H1 (cell line): Measurements from ENCODE around the gene TEX28. TPM values are rescaled to one million over a fixed set of nuclear protein-coding genes. Genes with fewer than 3 reads are reported as not detected.

ENCODE experiments used
- CTCF ChIA-PET: fragments of 300-600 bp; sonication (Branson Sonifier 250); formaldehyde crosslinking; loops from one replicate; lab custom pipeline; 2021; ENCODE audit not compliant: partially characterized antibody; lab: Charles Lee
- POLR2A ChIA-PET: fragments of 300-600 bp; sonication (Branson Sonifier 250); formaldehyde crosslinking; loops from one replicate; lab custom pipeline; 2021; ENCODE audit warnings: inconsistent platforms; ENCODE audit not compliant: partially characterized antibody; lab: Charles Lee
- DNase-seq, 2 experiments: peaks; one replicate each; pipeline versions ENCODE4 v3.0.0 to v3.0.0-alpha.2; 2010 to 2022; ENCODE audit warnings: low spot score in 2 of 2, low read depth in 1 of 2, mixed read lengths in 1 of 2
- FAIRE-seq: peaks from 2 replicates; lab custom pipeline; 2011; peaks lifted over from hg19 to GRCh38; lab: Jason Lieb, UNC
- H2AFZ ChIP-seq: 2 replicates; pipeline ENCODE4 v1.8.1; 2012; ENCODE audit warnings: low read length, inconsistent platforms
- H2AK5ac ChIP-seq: 2 replicates; pipeline ENCODE4 v1.6.1; 2013; ENCODE audit warnings: low read depth, low read length
- H2BK120ac ChIP-seq: replicated peaks from 2 replicates; pipeline ENCODE3; 2013; ENCODE audit warnings: low read depth, low read length, inconsistent platforms
- H2BK12ac ChIP-seq: 2 replicates; pipeline ENCODE4 v1.6.1; 2013; ENCODE audit warnings: low read depth, low read length
- H2BK15ac ChIP-seq: 2 replicates; pipeline ENCODE4 v1.6.1; 2013; ENCODE audit warnings: low read length
- H2BK20ac ChIP-seq: 2 replicates; pipeline ENCODE4 v1.6.1; 2013; ENCODE audit warnings: low read length
- H2BK5ac ChIP-seq: 2 replicates; pipeline ENCODE4 v1.6.1; 2013; ENCODE audit warnings: low read depth, low read length
- H3K14ac ChIP-seq: 2 replicates; pipeline ENCODE4 v1.6.1; 2013; ENCODE audit warnings: inconsistent platforms; ENCODE audit not compliant: insufficient read length
- H3K18ac ChIP-seq: 2 replicates; pipeline ENCODE4 v1.6.1; 2013; ENCODE audit warnings: low read length; ENCODE audit errors: extremely low read depth
- H3K23ac ChIP-seq: 2 replicates; pipeline ENCODE4 v1.6.1; 2013; ENCODE audit warnings: inconsistent platforms; ENCODE audit not compliant: insufficient read length
- H3K23me2 ChIP-seq: 2 replicates; pipeline ENCODE4 v1.6.1; 2013; ENCODE audit warnings: low read depth, low read length
- H3K27ac ChIP-seq: 2 replicates; pipeline ENCODE4 v1.6.1; 2011; ENCODE audit warnings: low read depth, low read length, inconsistent platforms
- H3K27me3 ChIP-seq, 4 experiments: replicated peaks in 1 of 4; 1 replicate in 1 of 4; 2 replicates in 3 of 4; pipeline versions ENCODE4 v1.6.1 to v1.8.1; 2011 to 2013; ENCODE audit warnings: low read length in 3 of 4, mild to moderate bottlenecking in 3 of 4, inconsistent platforms in 2 of 4, mixed read lengths in 2 of 4, moderate library complexity in 1 of 4; ENCODE audit not compliant: control insufficient read depth in 3 of 4, insufficient read depth in 3 of 4; ENCODE audit errors: extremely low read depth in 1 of 4
- H3K36me3 ChIP-seq, 4 experiments: 2 replicates each; pipeline versions ENCODE4 v1.6.1 to v1.8.1; 2011 to 2013; ENCODE audit warnings: mild to moderate bottlenecking in 4 of 4, low read length in 3 of 4, moderate library complexity in 2 of 4, control low read depth in 1 of 4, inconsistent platforms in 1 of 4; ENCODE audit not compliant: insufficient read depth in 4 of 4, control insufficient read depth in 2 of 4
- H3K4ac ChIP-seq: replicated peaks from 2 replicates; pipeline ENCODE3; 2013; ENCODE audit warnings: low read length, low read depth, mixed read lengths, inconsistent platforms; ENCODE audit not compliant: insufficient read length
- H3K4me1 ChIP-seq, 4 experiments: replicated peaks in 1 of 4; 1 replicate in 1 of 4; 2 replicates in 3 of 4; pipeline versions ENCODE4 v1.6.1 to v1.8.1; 2011 to 2013; ENCODE audit warnings: low read length in 3 of 4, inconsistent platforms in 2 of 4, mixed read lengths in 1 of 4; ENCODE audit not compliant: insufficient read depth in 4 of 4, control insufficient read depth in 3 of 4
- H3K4me2 ChIP-seq, 2 experiments: 2 replicates each; pipeline versions ENCODE4 v1.6.1 to v1.8.1; 2011 to 2013; ENCODE audit warnings: low read depth in 2 of 2, low read length in 2 of 2, control low read depth in 1 of 2, inconsistent platforms in 1 of 2, mild to moderate bottlenecking in 1 of 2; ENCODE audit not compliant: insufficient read depth in 1 of 2
- H3K4me3 ChIP-seq, 4 experiments: fragments of 200-600, 300-600 bp in 1 of 4; sonication (generic), shearing (Covaris generic), sonication (Bioruptor Twin) in 1 of 4; 2 replicates each; pipeline versions ENCODE4 v1.5.1 to v1.8.1; 2011 to 2016; ENCODE audit warnings: low read length in 4 of 4, low read depth in 3 of 4, control low read depth in 2 of 4, inconsistent platforms in 2 of 4, mild to moderate bottlenecking in 2 of 4, mixed read lengths in 1 of 4, moderate library complexity in 1 of 4; ENCODE audit not compliant: insufficient read depth in 2 of 4; ENCODE audit errors: extremely low read depth in 1 of 4
- H3K56ac ChIP-seq: replicated peaks from 2 replicates; pipeline ENCODE3; 2013; ENCODE audit warnings: low read depth, mild to moderate bottlenecking, mixed read lengths, low read length, inconsistent platforms; ENCODE audit not compliant: insufficient read length
- H3K79me1 ChIP-seq: 2 replicates; pipeline ENCODE4 v1.6.1; 2013; ENCODE audit warnings: low read depth, low read length, control low read depth
- H3K79me2 ChIP-seq, 2 experiments: 2 replicates each; pipeline versions ENCODE4 v1.6.1 to v1.8.1; 2012 to 2013; ENCODE audit warnings: low read length in 2 of 2, mild to moderate bottlenecking in 2 of 2, inconsistent platforms in 1 of 2; ENCODE audit not compliant: insufficient read depth in 2 of 2, control insufficient read depth in 1 of 2
- H3K9ac ChIP-seq, 4 experiments: replicated peaks in 1 of 4; 1 replicate in 1 of 4; 2 replicates in 3 of 4; pipeline versions ENCODE4 v1.6.1 to v1.8.1; 2011 to 2013; ENCODE audit warnings: low read depth in 3 of 4, low read length in 3 of 4, control low read depth in 2 of 4, mild to moderate bottlenecking in 2 of 4, moderate library complexity in 2 of 4, inconsistent platforms in 1 of 4; ENCODE audit errors: extremely low read depth in 1 of 4
- H3K9me3 ChIP-seq, 2 experiments: 2 replicates each; pipeline versions ENCODE4 v1.6.1 to v1.8.1; 2012 to 2013; ENCODE audit warnings: mild to moderate bottlenecking in 2 of 2, moderate library complexity in 2 of 2, control low read depth in 1 of 2, inconsistent platforms in 1 of 2, low read depth in 1 of 2, low read length in 1 of 2, mixed read lengths in 1 of 2; ENCODE audit not compliant: insufficient read depth in 2 of 2
- H4K20me1 ChIP-seq, 2 experiments: replicated peaks in 1 of 2; 2 replicates each; pipeline versions ENCODE3 to v1.8.1; 2011 to 2013; ENCODE audit warnings: inconsistent platforms in 2 of 2, low read length in 2 of 2, mild to moderate bottlenecking in 1 of 2; ENCODE audit not compliant: insufficient read depth in 2 of 2, control insufficient read depth in 1 of 2
- H4K5ac ChIP-seq: 2 replicates; pipeline ENCODE4 v1.6.1; 2013; ENCODE audit warnings: low read length, low read depth, mixed read lengths, inconsistent platforms; ENCODE audit not compliant: insufficient read length
- H4K8ac ChIP-seq: 2 replicates; pipeline ENCODE4 v1.8.0; 2013; ENCODE audit warnings: mild to moderate bottlenecking, moderate library complexity, low read length, inconsistent platforms; ENCODE audit not compliant: insufficient read depth; ENCODE audit errors: extremely low read depth
- H4K91ac ChIP-seq: replicated peaks from 2 replicates; pipeline ENCODE3; 2013; ENCODE audit warnings: low read length, mixed read lengths, inconsistent platforms; ENCODE audit not compliant: insufficient read length
- KDM4A ChIP-seq: IDR thresholded peaks from one replicate; pipeline ENCODE4 v1.7.1; 2012; ENCODE audit warnings: low read depth, mild to moderate bottlenecking, moderate library complexity, low read length, inconsistent platforms; ENCODE audit not compliant: severe bottlenecking
- WGBS, 2 experiments: shearing (Covaris generic) in 1 of 2; methylation state at CpG; one replicate each; pipeline versions ENCODE4 v1.1.6 to v1.1.7; 2013 to 2015; ENCODE audit warnings: low lambda C conversion rate in 2 of 2, mixed read lengths in 2 of 2, inconsistent platforms in 1 of 2, low coverage in 1 of 2, missing lambda C conversion rate in 1 of 2; ENCODE audit not compliant: insufficient replicate concordance in 2 of 2, insufficient coverage in 1 of 2, insufficient read length in 1 of 2; ENCODE audit errors: extremely low coverage in 1 of 2, missing lambda C conversion rate in 1 of 2; 5-methylcytosine and 5-hydroxymethylcytosine counted together
- polyA plus RNA-seq, 7 experiments: library from polyadenylated mRNA; depleted of rRNA in 3 of 7; stranded (reverse) in 5 of 7; unstranded in 2 of 7; fragments of >200 nt in 5 of 7; fragments of 200-250 nt in 2 of 7; gene quantifications; 1 replicate in 5 of 7; 2 replicates in 1 of 7; 4 replicates in 1 of 7; pipeline versions ENCODE4 v1.2.1 to v1.2.3, GENCODE V29; 2011 to 2013; ENCODE audit warnings: missing spikeins in 2 of 7, mixed read lengths in 2 of 7
- total RNA-seq: library from RNA; stranded (reverse); fragmentation: NEBNext Ultra II Directional; extraction: Animal tissue kit (Norgen Biotek cat#: 25700); gene quantifications from 2 replicates; pipeline ENCODE4 v1.2.1, GENCODE V29; 2021

Gene TEX28
- total and polyA plus RNA-seq, 2 of the 8 experiments (the other 6 are each of a cell fraction or from before 2014, with no cell fraction given) = not detected

- Histone ChIP-seq H2BK15ac (no peak overlapping the region), H3K23ac (no peak overlapping the region), H2BK5ac (no peak overlapping the region), H3K79me1 (no peaks in the 10 kb centered on the region), H4K20me1 (no peaks in the 10 kb centered on the region), H4K91ac (no peak overlapping the region), H3K4me3 (no peak overlapping the region), H3K56ac (no peak overlapping the region), H3K79me2 (no peaks in the 10 kb centered on the region), H4K8ac (no peak overlapping the region), H3K27ac (no peak overlapping the region), H3K27me3 (no peaks in the 10 kb centered on the region), H3K18ac (no peak overlapping the region), H2AK5ac (no peak overlapping the region), H3K9ac (no peak overlapping the region), H3K4me1 (peaks cover 0 to 3% (median 0%) of the 10 kb centered on the region in 4 experiments; a peak in 1 of 7 replicates), H2BK20ac (no peak overlapping the region), H3K4me2 (no peak overlapping the region), H3K4ac (no peak overlapping the region), H3K36me3 (no peaks in the 10 kb centered on the region), H2BK120ac (no peak overlapping the region), H3K9me3 (no peaks in the 10 kb centered on the region), H3K23me2 (no peaks in the 10 kb centered on the region), H3K14ac (no peak overlapping the region), H2BK12ac (no peak overlapping the region), H4K5ac (no peak overlapping the region), H2AFZ (no peak overlapping the region)
- TF ChIP-seq KDM4A = no peak
- FAIRE-seq (no peak), DNase-seq (no peak)
- ChIA-PET POLR2A (no interaction called here), CTCF (interaction anchor here (1.2 to 1.6 kb wide), 6 partner anchors 9 to 64 kb away, joined by 4 to 6 read pairs (median 5); no protein-coding TSS in a partner anchor)
- 84% methylated on average over 11 of the region's 16 CpGs; no CpG with 5 or more reads in 1 of the 2 experiments for WGBS, 2 experiments
These were observed 14.3 kb upstream of the TEX28 start for GRCh38 chrX:154309041-154309775.
